K562 (cell line): ENCODE measurements around the gene AIFM3. TPM values are rescaled to one million over a fixed set of nuclear protein-coding genes. Genes with fewer than 3 reads are reported as not detected.

Experiments used
- ARID3B ChIP-seq: fragments of 250-450 bp; sonication (Bioruptor Pico); IDR thresholded peaks from 2 replicates; pipeline ENCODE4 v1.4.0; 2020; ENCODE audit warnings: borderline replicate concordance
- BHLHE40 ChIP-seq: IDR thresholded peaks from 2 replicates; pipeline ENCODE4 v1.6.1; 2011; ENCODE audit warnings: low read length, improper control_type of control experiment
- CBX2 ChIP-seq: fragments of 200-600 bp; sonication (generic); IDR thresholded peaks from one replicate; pipeline ENCODE4 v1.6.1; 2012; ENCODE audit warnings: mild to moderate bottlenecking, low read length, inconsistent platforms; ENCODE audit not compliant: insufficient read depth, poor library complexity, severe bottlenecking
- CEBPB ChIP-seq: fragments of 450-650 bp; IDR thresholded peaks from 2 replicates; pipeline ENCODE4 v1.6.1; 2016; ENCODE audit warnings: missing genetic modification characterization, missing compliant biosample characterization
- CHD1 ChIP-seq: fragments of 200-600 bp; sonication (generic); IDR thresholded peaks from one replicate; pipeline ENCODE4 v1.6.1; 2012; ENCODE audit warnings: mild to moderate bottlenecking, moderate library complexity, low read length, inconsistent platforms
- E2F6 ChIP-seq, 2 experiments: IDR thresholded peaks; 2 replicates each; pipeline ENCODE4 v1.6.1; 2011; ENCODE audit warnings: borderline replicate concordance in 1 of 2, control low read depth in 1 of 2, low read depth in 1 of 2, low read length in 1 of 2, mild to moderate bottlenecking in 1 of 2, mixed read lengths in 1 of 2, moderate library complexity in 1 of 2; ENCODE audit not compliant: insufficient read depth in 1 of 2, insufficient read length in 1 of 2, poor library complexity in 1 of 2, severe bottlenecking in 1 of 2; ENCODE audit errors: extremely low read depth in 1 of 2
- FOXA3 ChIP-seq, 2 experiments: fragments of 450-650 bp in 1 of 2; sonication (generic) in 1 of 2; formaldehyde crosslinking; IDR thresholded peaks in 1 of 2; conservative IDR thresholded peaks in 1 of 2; 2 replicates each; pipeline versions ENCODE4 v1.4.0 to v1.8.0; 2020 to 2022; ENCODE audit warnings: mild to moderate bottlenecking in 2 of 2, missing genetic modification reagents in 1 of 2
- KAT8 ChIP-seq: fragments of 450-650 bp; IDR thresholded peaks from 2 replicates; pipeline ENCODE4 v1.6.1; 2016; ENCODE audit warnings: low read depth, mild to moderate bottlenecking
- KDM5B ChIP-seq: fragments of 200-600 bp; sonication (generic); IDR thresholded peaks from 2 replicates; pipeline ENCODE4 v1.6.1; 2012; ENCODE audit warnings: low read depth, mild to moderate bottlenecking, moderate library complexity, low read length, control low read depth, inconsistent platforms; ENCODE audit not compliant: insufficient replicate concordance
- MTA2 ChIP-seq: fragments of 450-650 bp; IDR thresholded peaks from 2 replicates; pipeline ENCODE4 v1.6.1; 2016; ENCODE audit warnings: low read depth
- RFX7 ChIP-seq: fragments of 250-450 bp; sonication (Bioruptor Pico); IDR thresholded peaks from 2 replicates; pipeline ENCODE4 v1.5.1; 2021; ENCODE audit warnings: mild to moderate bottlenecking
- STAT6 ChIP-seq: sonication (generic); formaldehyde crosslinking; IDR thresholded peaks from 2 replicates; pipeline ENCODE4 v1.8.1; 2023; ENCODE audit warnings: mild to moderate bottlenecking, missing genetic modification reagents
- TEAD1 ChIP-seq, 2 experiments: fragments of 450-650 bp in 1 of 2; sonication (generic) in 1 of 2; formaldehyde crosslinking; IDR thresholded peaks; 2 replicates each; pipeline versions ENCODE4 v1.4.0 to v1.8.0; 2020 to 2022; ENCODE audit warnings: mild to moderate bottlenecking in 2 of 2, missing genetic modification reagents in 1 of 2
- YY1 ChIP-seq, 3 experiments: IDR thresholded peaks; 2 replicates each; pipeline ENCODE4 v1.6.1; 2011; ENCODE audit warnings: low read length in 2 of 3, mild to moderate bottlenecking in 2 of 3, moderate library complexity in 2 of 3, borderline replicate concordance in 1 of 3, control low read depth in 1 of 3, low read depth in 1 of 3; ENCODE audit not compliant: insufficient read depth in 3 of 3, insufficient replicate concordance in 2 of 3, control insufficient read depth in 1 of 3, insufficient read length in 1 of 3; ENCODE audit errors: extremely low read depth in 1 of 3
- ZFP1 ChIP-seq: fragments of 450-650 bp; formaldehyde crosslinking; IDR thresholded peaks from 2 replicates; pipeline ENCODE4 v1.4.0; 2020; ENCODE audit warnings: mild to moderate bottlenecking, mixed read lengths
- ZNF408 ChIP-seq: fragments of 250-450 bp; sonication (Bioruptor Pico); IDR thresholded peaks from 2 replicates; pipeline ENCODE4 v1.4.0; 2020; ENCODE audit warnings: low read depth, mild to moderate bottlenecking, moderate library complexity
- ZNF41 ChIP-seq: fragments of 250-450 bp; sonication (Bioruptor Pico); conservative IDR thresholded peaks from 2 replicates; pipeline ENCODE4 v1.4.0; 2020; ENCODE audit warnings: mild to moderate bottlenecking
- ZNF586 ChIP-seq: fragments of 450-650 bp; formaldehyde crosslinking; conservative IDR thresholded peaks from 2 replicates; pipeline ENCODE4 v1.4.0; 2020; ENCODE audit warnings: mild to moderate bottlenecking, moderate library complexity
- polyA plus RNA-seq, 8 experiments: library from polyadenylated mRNA; depleted of rRNA in 4 of 8; stranded (reverse) in 5 of 8; unstranded in 3 of 8; fragments of >200 nt; fragmentation: Nextera tagmentation in 2 of 8; fragmentation: Illumina TruSeq in 1 of 8; extraction: Ambion mirVana in 2 of 8; extraction: Trizol in 1 of 8; gene quantifications; 2 replicates each; pipeline versions ENCODE4 v1.2.1 to v1.2.3, GENCODE V29; 2011 to 2014; ENCODE audit warnings: inconsistent platforms in 1 of 8, missing spikeins in 1 of 8
- total RNA-seq, 7 experiments: library from RNA; depleted of rRNA in 6 of 7; stranded (reverse); fragments of >200 nt in 6 of 7; fragmentation: Illumina TruSeq in 2 of 7; extraction: Trizol in 2 of 7; gene quantifications; 2 replicates each; pipeline versions ENCODE4 v1.2.1 to v1.2.3, GENCODE V29; 2011 to 2021; ENCODE audit warnings: low replicate concordance in 1 of 7

Gene AIFM3
- total and polyA plus RNA-seq, 9 of the 15 experiments (the other 6 are each of a cell fraction or from before 2014, with no cell fraction given) = 0.03 to 0.20 (median 0.07) TPM; not detected in 1

- TF ChIP-seq E2F6 (IDR thresholded peaks at IDR 0.05; ENCODE audit: borderline replicate concordance in 1 of 2, extremely low read depth in 1 of 2, insufficient read depth in 1 of 2, insufficient read length in 1 of 2, low read depth in 1 of 2, low read length in 1 of 2, poor library complexity in 1 of 2, severe bottlenecking in 1 of 2) (peak in 1 of 2 experiments; percentile 29), ZNF586 (CRISPR knock-in tag) (0 out of 2 replicates have a peak, but pooled peaks have one; percentile 40), YY1 (IDR thresholded peaks at IDR 0.05; ENCODE audit: borderline replicate concordance in 1 of 3, control insufficient read depth in 1 of 3, extremely low read depth in 1 of 3, insufficient read depth in 3 of 3, insufficient read length in 1 of 3, insufficient replicate concordance in 2 of 3, low read depth in 1 of 3, low read length in 2 of 3) (peak in 1 of 3 experiments; percentile 7), KAT8 (no peak), CEBPB (tag) (no peak), STAT6 (CRISPR knock-in tag) (peak; percentile 78; the same call in 1 of the 2 replicates), ZNF41 (CRISPR knock-in tag) (0 out of 2 replicates have a peak, but pooled peaks have one; percentile 8), BHLHE40 (peak; percentile 13; the same call in 1 of the 2 replicates), KDM5B (no peak), TEAD1 (CRISPR knock-in tag; IDR thresholded peaks at IDR 0.05) (0 out of 4 replicates have a peak, but pooled peaks of 1 of the 2 experiments have one; percentile 19), CHD1 (peak; percentile 8), ZFP1 (CRISPR knock-in tag) (no peak), ARID3B (0 out of 2 replicates have a peak, but pooled peaks have one; percentile 88), FOXA3 (CRISPR knock-in tag; conservative IDR thresholded peaks at IDR 0.05 in 1 of 2, IDR thresholded peaks at IDR 0.05 in 1 of 2) (0 out of 4 replicates have a peak, but pooled peaks of 1 of the 2 experiments have one; percentile 7), ZNF408 (0 out of 2 replicates have a peak, but pooled peaks have one; percentile 67), MTA2 (no peak), RFX7 (CRISPR knock-in tag) (0 out of 2 replicates have a peak, but pooled peaks have one; percentile 60), CBX2 (no peak)
Observed at GRCh38 chr22:21015466-21016006, 48.5 kb downstream of the AIFM3 start (continued).
